Right cardiac atrium (tissue), 5 donors: ENCODE data around the gene C1GALT1C1L. TPM values are rescaled to one million over a fixed set of nuclear protein-coding genes. Genes with fewer than 3 reads are reported as not detected.

Experiments
- polyA plus RNA-seq: library from polyadenylated mRNA; stranded (reverse); fragments of 200-250 nt; gene quantifications from one replicate; pipeline ENCODE4 v1.2.3, GENCODE V29; 2013
- total RNA-seq, 4 donors: library from RNA; stranded (reverse); fragmentation: NEBNext Ultra II Directional; extraction: Animal tissue kit (Norgen Biotek cat#: 25700); gene quantifications; one replicate each; pipeline ENCODE4 v1.2.1, GENCODE V29; 2021
- donor health status: healthy with polysubstance abuse.
- donor health status: DM: no; HTN: yes; CAD: no.
- donor health status: DM: no; HTN: no; CAD: no.
- donor health status: DM: no; HTN: yes; CAD: no; lungs with severe emphysema.
- donor health status: DM: yes; HTN: yes; CAD: no.

Gene C1GALT1C1L
- total and polyA plus RNA-seq, 5 donors: 1.4 to 3.5 (median 2.9) TPM

Other genes with a start within 250 kb of the C1GALT1C1L start
- 10 to 100 TPM; 19.0 to 20.7 (median 20.2) TPM for gene THADA, start 80.4 kb downstream of the C1GALT1C1L start, total RNA-seq
- gene THADA, start 80.4 kb downstream of the C1GALT1C1L start, polyA plus RNA-seq: 10.6 TPM
- gene PLEKHH2, start 39.2 kb downstream of the C1GALT1C1L start, total RNA-seq: 1 to 10 TPM; 3.3 to 5.9 (median 4.0) TPM
- gene PLEKHH2, start 39.2 kb downstream of the C1GALT1C1L start, polyA plus RNA-seq: 3.2 TPM
- 10 to 100 TPM in 3 of 4 donors, 1 to 10 TPM in 1; 5.7 to 14.8 (median 12.6) TPM for gene DYNC2LI1, start 97.6 kb upstream of the C1GALT1C1L start, total RNA-seq
- 18.2 TPM for gene DYNC2LI1, start 97.6 kb upstream of the C1GALT1C1L start, polyA plus RNA-seq
- gene ABCG5, start 162.4 kb upstream of the C1GALT1C1L start, total RNA-seq: not detected
- not detected for gene ABCG5, start 162.4 kb upstream of the C1GALT1C1L start, polyA plus RNA-seq
- not detected for gene ABCG8, start 162.5 kb upstream of the C1GALT1C1L start, total RNA-seq
- gene ABCG8, start 162.5 kb upstream of the C1GALT1C1L start, polyA plus RNA-seq: not detected